Measurements from ENCODE around the gene CNTRL.
A peak's percentile ranks its signal among the peaks of the same experiment; 100 is the strongest.
"Not testable (repeated sequence)": the region's sequence is repeated elsewhere in the genome, so short reads cannot be mapped to it uniquely, and the experiment has no call there.

Gene CNTRL

DNA sequence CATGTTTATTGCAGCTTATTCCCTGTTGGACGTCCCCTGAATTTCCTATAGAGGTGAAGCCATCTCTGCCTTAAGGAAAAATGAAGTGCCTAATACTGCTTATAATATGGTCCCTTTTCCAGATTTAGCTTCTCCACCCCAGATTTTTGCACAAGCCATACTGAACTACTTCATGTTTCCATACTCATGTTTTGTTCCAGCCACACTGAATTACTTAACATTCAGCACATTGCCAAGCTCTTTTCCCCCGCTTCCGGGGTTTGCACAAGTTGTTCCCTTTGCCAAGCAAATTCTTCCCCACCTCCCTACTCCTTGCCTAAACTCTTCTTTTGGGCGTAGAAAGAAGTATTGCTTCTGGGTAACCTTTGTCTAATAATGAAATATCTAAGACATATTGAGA lies 1.7 kb upstream of the CNTRL start:
- DNase-seq, result no peak

DNA sequence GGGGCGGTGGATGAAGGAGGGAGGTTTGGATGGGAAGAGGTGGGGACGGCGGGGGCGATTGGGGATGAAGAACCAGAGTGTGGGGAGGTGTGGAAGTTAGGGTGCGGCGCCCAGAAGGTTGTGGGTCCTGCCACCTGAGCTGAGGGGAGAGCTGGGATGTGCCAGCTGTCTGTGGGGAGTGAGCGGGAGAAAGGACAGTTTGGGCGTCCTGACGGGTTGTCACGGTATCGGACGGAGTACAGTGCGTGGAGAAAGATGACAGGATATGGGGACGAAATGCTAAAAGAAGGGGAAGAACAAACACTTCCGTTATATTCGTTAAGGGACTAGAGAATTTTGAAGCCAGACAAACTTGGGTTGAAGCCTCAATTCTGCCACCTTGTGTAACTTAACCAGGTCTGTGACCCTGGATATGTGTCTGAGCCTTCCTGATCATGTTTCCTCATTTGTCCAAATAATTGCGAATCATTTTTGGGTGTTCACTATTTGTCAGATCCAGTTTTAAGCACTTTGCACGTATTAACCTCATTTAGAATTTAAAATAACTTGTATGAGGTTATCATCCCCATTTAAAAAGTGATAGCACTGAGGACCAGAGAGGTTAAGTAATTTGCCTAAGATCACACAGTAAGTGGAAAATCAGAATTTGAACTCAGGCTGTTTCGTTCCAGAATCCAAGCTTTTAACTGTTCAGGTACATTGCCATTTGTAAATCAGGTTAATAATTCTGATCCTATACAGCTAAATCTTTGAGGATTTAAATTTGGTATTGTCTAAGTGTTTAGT lies 689 bp downstream of the CNTRL start:
- DNase-seq, result no peak

DNA sequence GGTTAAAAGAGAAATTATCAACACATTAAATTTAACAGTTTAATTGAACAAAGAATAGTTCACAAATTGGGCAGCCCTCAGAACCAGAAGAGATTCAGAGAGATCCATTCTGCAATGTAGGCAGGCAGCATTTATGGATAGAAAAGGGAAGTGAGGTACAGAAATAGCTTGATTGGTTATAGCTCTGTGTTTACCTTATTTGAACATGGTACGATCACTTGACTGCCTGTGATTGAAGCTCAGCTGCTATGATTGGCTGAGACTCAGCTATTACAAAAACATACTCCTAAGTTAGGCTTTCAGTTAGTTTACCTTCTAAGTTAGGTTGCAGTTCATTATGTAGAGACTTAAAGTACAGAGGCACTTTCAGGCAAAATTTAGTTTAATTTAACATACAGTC lies 7.3 kb downstream of the CNTRL start:
- DNase-seq, result no peak

DNA sequence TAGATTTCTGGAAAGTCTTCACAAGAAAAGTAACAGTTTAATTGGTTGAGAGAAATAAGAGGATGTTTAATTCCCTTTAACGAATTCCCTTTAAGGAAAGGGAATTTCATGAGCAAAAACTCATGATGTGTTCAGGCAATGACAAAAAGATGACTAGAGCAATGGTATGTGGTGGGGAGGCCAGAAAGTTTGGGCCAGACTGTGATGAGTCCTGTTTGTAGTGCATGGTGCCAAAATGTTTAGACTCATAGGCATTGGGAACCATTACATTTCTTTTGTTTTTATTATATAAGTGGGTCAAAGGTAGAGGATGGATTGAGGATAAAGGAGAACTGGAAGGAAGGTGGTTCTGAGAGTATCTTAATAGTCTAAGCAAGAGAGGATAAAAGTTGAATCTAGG lies 10.9 kb downstream of the CNTRL start:
- no peak for DNase-seq

DNA sequence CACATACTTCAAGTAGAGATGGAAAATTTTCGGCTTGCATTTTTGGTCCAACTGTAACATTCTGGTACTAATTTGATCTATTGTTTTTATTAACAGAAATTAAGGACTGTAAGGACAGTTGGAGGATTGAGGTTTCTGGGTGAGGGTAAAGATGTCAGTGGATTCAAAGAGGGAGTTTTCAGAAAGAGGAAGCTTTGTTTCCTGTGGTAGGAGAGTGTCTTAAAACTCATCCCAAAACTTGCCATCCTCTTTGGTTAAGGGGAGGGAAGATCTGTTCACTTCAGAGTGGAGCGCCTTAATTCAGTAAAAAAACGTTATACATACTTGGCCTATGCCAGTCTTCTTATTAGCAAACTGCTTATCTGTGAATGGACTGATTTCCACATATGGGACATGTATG lies 13.8 kb downstream of the CNTRL start:
- no peak for DNase-seq

DNA sequence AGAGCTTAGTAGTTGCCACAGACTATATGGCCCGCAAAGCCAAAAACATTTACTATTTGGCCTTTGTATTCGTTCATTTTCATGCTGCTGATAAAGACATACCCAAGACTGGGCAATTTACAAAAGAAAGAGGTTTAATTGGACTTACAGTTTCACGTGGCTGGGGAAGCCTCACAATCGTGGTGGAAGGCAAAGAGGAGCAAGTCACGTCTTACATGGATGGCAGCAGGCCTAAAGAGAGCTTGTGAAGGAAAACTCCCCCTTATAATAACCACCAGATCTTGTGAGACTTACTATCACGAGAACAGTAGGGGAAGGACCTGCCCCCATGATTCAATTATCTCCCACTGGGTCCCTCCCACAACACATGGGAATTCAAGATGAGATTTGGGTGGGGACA lies 16.0 kb downstream of the CNTRL start:
- not testable (repeated sequence) for DNase-seq

DNA sequence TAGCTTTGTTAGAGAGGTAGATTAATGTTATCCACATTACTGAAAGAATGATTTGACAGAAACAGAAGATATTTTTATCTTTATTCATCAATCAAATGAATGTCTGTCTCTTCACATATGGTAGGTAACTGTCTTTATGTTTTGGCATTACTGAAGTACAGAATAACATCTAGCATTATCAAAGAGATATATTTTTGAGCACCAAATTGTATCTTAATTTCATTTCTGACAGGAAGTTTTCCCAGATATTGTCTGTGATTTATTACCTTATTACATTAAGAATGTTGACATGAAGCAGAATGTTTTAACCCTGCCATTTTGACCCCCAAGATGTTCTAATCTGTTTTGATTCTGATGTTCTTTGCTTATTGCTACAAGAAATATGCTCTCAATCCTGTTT lies 20.3 kb downstream of the CNTRL start:
- no peak for DNase-seq

DNA sequence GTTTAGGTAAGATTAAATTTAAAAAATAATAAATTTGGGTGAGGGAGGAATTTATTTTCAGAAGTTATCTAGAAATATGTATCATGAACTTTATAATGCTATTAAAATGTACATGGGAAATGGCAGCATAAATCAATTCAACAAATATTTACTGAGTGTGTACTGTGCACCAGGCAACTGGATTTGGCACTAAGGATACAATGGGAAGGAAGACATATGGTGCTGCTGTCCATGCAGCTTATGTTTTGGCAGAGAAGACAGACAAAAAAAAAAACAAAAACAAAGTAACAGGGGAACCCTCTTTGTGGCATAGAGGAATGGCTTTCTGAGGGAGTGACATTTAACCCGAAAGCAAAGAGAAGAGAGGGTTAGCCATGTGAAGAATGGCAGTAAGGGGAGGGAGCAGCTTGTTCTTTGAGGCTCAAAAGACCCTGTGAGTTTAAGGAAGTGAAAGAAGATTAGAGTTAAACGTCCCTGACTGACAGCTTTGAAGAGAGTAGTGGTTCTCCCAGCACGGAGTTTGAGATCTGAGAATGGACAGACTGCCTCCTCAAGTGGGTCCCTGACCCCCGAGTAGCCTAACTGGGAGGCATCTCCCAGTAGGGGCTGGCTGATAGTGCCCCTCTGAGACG lies 23.9 kb downstream of the CNTRL start:
- no peak for DNase-seq

DNA sequence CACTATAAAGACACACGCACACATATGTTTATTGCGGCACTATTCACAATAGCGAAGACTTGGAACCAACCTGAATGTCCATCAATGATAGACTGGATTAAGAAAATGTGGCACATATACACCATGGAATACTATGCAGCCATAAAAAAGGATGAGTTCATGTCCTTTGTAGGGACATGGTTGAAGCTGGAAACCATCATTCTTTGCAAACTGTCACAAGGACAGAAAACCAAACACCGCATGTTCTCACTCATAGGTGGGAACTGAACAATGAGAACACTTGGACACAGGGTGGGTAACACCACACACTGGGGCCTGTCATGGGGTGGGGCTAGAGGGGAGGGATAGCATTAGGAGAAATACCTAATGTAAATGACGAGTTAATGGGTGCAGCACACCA lies 29.3 kb downstream of the CNTRL start:
- DNase-seq, result not testable (repeated sequence)

DNA sequence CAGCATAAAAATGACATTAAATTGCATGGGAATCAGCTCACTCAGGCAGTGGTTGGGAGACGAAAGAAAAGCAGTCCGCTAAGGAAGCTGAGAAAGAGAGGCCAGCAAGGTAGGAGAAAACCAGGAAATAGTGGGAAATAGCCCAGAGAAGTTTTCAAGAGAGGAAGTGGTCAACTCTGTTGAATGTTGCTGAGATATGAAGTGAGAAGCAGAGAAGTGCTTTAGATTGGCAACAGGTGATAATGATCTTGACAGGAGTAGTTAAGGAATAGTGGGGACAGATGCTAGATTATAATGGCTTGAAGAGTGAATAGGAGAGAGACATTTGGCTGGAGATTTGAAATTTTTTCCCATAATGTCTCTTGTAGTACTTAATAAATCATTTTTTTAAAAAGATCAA lies 30.8 kb downstream of the CNTRL start:
- no peak for DNase-seq

DNA sequence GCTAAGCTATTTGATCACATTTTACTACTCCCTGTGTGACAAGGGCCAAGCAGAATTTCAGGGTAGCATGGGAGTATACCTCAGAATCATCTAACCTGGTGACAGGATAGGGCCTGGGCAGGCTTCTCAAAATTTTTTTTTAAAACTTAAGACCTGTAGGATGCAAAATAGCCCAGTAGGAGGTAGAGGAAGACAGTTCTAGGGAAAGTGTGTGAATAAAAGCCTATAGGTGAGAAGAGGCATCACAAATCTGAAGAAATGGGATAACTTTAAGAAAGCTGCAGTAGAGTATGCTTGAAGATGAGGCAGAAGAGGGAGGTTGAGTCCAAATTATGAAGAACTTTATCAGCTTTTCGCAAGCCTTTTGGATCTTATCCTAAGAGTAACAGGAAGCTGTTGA lies 32.3 kb downstream of the CNTRL start:
- no peak for DNase-seq

DNA sequence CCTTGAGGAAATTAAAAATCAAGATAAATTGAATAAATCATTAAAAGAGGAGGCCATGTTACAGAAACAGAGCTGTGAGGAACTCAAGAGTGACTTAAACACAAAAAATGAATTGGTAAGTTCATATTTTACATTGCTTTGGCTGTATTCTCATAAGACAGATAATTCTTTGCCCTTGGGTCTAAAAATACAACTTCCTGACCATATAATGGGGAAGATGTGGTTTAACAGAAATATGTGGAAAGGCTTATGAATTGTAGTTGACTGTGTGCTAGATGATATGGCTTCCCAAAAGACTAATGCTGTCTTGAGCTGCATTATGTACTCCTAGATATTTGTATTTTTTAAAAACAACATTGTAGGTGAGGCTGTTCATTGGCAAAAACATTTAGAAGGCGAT lies 33.1 kb downstream of the CNTRL start:
- no peak for DNase-seq

DNA sequence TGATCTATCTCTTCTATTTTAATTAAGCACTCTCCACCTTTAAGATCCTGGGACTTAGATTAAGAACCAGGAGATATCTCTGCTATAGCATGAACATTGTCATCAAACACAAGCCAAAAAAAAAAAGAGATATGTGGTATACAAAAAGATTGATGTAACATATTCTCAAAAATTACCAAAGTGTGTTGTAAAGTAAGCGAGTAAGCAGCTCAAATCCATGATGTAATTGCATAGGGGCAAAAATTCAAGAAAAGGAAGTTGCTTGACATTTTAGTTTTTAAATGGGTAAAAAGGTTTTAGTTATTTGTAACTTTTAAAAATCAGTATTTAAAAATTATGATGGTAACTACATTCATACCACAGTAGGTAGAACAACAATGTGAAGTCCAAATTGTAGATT lies 40.7 kb downstream of the CNTRL start:
- no peak for DNase-seq

DNA sequence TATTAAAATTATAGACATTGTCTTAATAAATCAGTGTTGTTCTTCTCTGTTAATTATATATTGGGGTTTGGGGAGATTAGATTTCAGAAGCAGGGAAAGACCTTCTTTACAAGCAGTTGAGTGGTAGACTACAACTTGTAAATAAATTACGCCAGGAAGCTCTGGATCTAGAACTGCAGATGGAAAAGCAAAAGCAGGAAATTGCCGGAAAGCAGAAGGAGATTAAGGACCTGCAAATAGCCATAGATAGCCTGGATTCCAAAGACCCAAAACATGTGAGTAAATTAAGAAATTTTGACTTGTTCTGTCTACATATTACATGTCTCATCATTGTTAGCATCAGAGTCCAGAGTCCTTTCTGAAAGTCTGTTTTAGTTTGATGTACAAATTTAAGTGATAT lies 43.5 kb downstream of the CNTRL start:
- no peak for DNase-seq

DNA sequence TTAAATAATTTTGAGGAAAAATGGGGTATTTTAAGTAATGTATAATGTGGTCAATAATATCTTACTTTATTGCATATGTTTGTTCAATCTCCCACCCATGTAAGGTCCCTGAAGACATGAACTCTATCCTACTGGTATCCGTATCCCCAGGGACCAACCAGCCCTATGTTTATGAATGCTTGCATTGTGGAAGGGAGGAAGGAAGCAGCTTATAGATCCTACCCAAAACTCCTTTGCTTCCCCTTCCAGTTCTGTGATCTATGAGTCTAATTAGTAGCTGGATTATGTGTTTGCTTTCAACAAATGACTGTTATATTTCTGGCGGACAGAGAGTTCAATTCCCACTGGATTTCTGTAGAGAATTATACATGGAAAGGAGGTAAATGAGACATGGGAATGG lies 45.6 kb downstream of the CNTRL start:
- no peak for DNase-seq

DNA sequence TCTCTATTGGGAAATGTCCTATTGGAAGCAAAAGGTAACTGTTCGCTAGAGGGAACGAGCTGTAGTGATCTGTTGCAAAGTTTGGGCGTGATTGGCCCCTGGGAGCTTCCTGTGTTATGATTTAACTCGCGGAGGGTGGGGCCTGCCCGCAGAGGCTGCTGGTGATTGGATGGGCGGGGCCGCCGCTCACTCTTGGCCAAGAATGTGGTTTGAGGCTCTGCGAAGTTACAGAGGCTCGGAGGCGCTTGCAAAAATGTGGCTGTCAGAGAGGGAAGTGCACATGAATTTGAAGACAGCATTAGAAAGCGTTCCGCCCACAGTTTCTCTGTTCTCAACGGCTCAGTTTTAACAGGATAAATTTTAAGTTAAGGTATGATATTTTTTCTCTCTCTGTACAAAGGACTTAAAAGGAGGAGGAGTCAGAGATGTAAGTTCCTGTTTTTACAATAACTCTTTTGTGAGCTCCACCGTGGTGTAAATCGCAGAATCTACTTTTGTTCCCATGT lies 46.9 kb downstream of the CNTRL start:
- DNase-seq, result peak in 2 of 3 experiments; percentile 56 to 80

DNA sequence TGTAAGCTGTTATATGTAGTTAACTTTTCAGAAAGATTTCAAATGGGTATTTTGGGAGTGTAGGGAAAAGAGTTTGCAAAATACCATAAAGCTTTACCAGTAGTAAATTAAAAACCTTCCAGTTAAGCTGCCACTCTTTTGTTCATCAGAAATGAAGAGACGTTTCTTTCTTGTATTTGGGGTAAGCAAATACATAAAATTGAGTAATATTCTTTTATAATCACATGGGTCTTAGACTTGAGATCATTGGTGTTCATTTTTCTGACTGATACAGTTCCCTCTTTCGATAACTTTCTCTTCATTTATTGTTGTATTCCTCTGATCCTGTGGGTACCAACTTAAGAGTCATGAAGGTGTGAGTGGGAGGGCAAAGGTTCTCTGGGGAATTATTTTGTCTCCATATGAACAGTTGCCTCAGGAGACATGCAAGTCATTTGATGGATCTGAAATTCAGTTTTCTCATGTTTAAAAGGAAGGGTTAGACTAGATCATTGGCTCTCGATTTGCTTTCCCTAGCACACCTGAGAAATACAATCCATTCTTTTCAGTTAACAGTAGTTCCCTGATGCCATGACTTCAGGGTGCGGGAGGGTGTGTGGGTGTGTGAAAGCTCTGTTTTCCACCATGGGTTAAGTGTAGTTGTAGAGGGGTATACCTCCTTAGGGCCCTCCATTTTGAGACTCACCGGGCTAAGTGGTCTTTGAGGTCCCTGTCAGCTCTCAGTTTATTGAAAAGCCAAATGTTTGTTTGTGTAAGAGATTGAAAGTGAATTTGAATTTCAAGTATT lies 47.7 kb downstream of the CNTRL start:
- DNase-seq, result no peak

DNA sequence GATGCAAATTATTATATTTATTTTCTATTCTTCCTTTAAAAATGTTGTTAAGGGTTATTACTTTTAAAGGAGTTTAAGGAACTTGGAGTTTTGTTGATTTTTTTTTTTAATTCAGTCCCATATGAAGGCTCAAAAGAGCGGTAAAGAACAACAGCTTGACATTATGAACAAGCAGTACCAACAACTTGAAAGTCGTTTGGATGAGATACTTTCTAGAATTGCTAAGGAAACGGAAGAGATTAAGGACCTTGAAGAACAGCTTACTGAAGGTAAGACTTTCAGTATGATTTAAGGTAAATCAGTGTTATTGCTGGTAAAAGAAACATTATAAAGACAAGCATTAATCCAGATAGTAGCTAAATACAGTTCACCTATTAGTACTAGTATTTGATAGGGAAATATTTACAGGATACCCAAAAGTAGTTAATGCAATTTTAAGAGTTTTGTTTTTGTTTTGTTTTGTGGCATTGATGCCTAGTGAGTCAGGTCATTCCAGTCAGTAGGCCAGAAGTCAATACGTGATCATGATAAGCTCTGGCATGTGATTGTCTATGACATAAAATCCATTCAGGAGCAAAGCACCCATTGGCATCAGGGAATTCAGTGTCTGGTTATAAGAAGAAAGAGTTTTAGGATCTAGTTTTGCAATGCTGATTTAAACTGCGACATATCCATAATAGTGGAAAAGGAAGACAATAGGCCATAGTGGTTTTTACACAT lies 49.2 kb downstream of the CNTRL start:
- DNase-seq, result no peak

DNA sequence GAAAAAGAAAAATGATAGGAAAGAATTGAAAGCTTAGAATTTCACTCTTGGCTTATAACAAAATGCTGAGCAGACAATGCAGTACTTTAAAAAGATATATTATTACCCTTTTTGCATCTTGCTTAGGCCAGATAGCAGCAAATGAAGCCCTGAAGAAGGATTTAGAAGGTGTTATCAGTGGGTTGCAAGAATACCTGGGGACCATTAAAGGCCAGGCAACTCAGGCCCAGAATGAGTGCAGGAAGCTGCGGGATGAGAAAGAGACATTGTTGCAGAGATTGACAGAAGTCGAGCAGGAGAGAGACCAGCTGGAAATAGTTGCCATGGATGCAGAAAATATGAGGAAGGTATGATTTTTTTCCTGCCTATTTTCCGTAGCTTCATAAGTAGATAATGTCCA lies 50.8 kb downstream of the CNTRL start:
- no peak for DNase-seq

DNA sequence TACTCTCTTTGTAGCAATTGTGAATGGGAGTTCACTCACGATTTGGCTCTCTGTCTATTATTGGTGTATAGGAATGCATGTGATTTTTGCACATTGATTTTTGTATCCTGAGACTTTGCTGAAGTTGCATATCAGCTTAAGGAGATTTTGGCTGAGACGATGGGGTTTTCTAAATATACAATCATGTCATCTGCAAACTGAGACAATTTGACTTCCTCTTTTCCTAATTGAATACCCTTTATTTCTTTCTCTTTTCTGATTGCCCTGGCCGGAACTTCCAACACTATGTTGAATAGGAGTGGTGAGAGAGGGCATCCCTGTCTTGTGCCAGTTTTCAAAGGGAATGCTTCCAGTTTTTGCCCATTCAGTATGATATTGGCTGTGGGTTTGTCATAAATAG lies 54.6 kb downstream of the CNTRL start:
- not testable (repeated sequence) for DNase-seq

DNA sequence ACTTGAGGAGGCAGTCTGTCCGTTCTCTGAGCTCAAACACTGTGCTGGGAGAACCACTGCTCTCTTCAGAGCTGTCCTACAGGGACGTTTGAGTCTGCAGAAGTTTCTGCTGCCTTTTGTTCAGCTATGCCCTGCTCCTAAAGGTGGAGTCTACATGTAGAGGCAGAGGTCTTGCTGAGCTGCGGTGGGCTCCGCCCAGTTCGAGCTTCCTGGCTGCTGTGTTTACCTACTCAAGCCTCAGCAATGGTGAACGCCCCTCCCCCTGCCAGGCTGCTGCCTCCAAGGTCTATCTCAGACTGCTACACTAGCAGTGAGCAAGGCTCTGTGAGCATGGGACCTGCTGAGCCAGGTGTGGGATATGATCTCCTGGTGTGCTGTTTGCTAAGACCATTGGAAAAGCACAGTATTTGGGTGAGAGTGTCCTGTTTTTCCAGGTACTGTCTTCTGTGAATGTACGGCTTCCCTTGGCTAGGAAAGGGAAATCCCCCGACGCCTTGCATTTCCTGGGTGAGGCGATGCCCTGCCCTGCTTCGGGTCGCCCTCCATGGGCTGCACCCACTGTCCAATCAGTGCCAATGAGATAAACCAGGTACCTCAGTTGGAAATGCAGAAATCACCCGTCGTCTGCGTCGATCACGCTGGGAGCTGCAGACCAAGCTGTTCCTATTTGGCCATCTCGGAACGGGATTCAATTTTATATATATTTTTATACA lies 58.5 kb downstream of the CNTRL start:
- DNase-seq, result peak; percentile 15 to 80 (median 70)

DNA sequence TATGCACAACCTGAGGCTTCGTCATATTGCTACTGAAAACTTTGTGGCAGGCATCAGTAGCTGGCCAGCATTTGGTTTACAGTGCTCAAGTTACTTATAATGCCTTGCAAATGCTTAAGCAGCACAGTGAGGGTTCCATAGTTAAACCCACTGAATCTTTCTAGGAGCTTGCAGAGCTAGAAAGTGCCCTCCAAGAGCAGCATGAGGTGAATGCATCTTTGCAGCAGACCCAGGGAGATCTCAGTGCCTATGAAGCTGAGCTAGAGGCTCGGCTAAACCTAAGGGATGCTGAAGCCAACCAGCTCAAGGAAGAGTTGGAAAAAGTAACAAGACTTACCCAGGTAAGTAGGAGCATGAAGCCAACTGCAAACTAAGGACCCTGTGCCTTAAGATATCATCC lies 60.9 kb downstream of the CNTRL start:
- no peak for DNase-seq
